T-helper 1 cell treated with Interleukin-12 subunit alpha and Interleukin-12 subunit beta and Interleukin-4 antibody, amounts not matched to agents 30 ng/mL and 1 ng/mL, for 36 hours (primary cell): ENCODE results near the gene CALD1. TPM values are rescaled to one million over a fixed set of nuclear protein-coding genes. Genes with fewer than 3 reads are reported as not detected.

ENCODE experiments used
- intact Hi-C: fragments of 100-400 bp; cut with micrococcal nuclease; formaldehyde crosslinking; loops from one replicate; pipeline ENCODE4 v1.15.1; 2024
- total RNA-seq: library from RNA; stranded (reverse); gene quantifications from 2 replicates; pipeline ENCODE4 v1.2.3, GENCODE V29; 2022

CALD1 gene
- total RNA-seq, 1 donor from 2014 or later = 1.3 TPM

GRCh38 chr7:134891696-134892678 lies 112.6 kb downstream of the CALD1 start:
- intact Hi-C loops = no loop called here

DNA sequence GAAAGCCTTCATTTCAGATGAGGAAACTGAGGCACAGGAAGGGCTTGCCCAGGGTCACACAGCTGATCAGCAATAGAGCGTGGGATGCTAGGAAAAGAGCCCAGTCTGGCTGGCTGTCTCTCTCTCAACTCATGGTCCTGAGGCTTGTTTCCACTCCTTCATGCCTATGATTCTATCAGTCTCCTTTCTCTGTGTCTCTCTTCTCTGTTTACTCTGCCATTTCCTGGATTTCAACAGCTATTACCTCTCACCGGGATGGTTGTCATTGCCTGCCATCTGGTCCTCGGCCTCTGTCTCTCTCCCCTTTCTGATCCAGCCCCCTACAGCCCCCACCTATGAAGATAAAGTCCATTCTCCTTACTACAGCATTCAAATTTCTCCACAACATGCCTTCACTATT lies 113.5 kb downstream of the CALD1 start:
- intact Hi-C loops = no loop called here

- intact Hi-C loops = no loop called here
These were observed 114.5 kb downstream of the CALD1 start for GRCh38 chr7:134893920-134894319.

DNA sequence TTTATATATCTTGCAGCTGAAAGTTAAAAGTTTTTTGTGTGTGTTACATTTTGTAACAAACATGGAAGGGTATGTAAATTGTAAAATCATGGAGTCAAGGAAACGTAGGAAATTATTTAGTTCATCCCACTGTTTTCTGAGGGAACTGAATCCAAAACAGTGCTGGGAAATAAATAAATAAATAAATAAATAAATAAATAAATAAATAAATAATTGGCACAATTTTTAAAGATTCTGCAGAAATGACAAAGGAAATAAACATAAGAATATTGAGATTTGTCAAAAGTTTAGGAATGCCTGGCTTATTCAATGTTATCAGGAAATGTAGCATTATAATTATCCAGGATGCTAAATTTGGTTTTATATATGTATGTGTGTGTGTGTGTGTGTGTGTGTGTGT lies 115.5 kb downstream of the CALD1 start:
- intact Hi-C loops = no loop called here

- intact Hi-C loops = no loop called here
These were observed 116.6 kb downstream of the CALD1 start for GRCh38 chr7:134896073-134896472.

DNA sequence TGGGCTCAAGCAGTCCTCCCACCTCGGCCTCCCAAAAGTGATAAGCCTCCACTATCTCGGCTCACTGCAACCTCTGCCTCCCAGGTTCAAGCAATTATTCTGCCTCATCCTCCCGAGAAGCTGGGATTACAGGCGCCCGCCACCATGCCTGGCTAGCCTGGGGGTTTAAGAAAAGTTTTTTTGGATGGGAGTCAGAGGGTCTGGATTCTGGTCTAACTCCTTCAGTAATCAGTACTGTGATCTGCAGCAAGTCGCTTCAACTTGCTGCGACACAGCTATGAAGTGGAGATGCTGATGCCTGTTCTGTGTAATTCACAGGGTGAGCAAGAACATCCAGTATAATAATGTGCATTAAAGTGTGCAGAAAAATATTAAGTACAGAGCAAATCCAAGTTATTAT lies 118.5 kb downstream of the CALD1 start:
- intact Hi-C loops = no loop called here

DNA sequence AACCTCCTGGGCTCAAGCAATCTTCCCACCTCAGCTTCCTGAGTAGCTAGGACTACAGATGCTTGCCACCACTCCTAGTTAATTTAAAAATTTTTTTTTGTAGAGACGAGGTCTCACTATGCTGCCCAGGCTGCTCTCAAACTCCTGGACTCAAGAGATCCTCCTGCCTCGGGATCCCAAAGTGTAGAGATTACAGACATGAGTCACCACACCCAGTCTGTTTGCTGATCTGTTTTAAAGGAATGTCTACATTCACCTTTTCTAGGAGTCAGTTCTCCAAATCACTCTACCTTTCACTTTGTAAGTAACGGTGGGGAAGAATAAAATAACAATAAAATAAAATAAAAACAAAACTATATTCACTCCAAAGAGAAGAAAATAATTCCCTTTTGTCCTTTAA lies 120.3 kb downstream of the CALD1 start:
- intact Hi-C loops = no loop called here

DNA sequence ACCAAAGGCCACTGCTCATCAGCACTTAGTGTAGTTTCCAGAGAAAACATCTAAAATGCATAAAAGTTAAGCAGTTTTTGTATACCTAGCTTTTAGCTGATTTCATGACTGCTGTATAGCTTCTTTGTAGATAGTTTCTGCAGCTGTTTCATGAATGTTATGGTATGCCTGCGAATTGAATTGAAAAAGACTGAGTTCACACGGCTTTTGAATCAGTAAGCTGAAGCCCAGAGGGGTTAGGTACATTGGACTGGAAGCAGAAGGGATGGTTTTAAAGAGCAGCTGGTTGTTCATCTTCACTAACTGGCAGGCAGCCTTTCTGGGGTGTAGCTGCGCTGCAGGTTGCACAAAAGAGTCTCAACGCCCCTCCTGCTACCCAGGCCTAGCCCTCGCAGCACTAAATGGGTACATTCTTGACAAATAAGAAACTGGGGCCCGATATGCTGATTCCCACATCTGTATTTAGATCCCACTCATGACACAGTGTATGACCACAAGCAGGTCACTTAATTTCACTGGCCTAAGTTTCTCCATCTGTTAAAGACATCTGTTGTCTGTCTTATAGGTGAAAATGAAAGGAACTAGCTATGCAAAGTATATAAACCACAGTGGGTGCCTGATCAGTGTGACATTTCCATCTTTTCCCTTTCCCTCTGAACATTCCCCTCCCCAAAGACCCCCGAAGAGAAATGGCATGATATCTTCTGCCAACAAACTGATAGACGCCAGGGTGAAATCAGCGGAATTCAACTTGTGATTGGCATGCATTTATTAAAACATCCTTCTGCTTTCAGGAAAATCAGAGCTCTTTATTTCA lies 120.9 kb downstream of the CALD1 start:
- intact Hi-C loops = no loop called here

GRCh38 chr7:134901389-134902020 lies 122.1 kb downstream of the CALD1 start:
- intact Hi-C loops = no loop called here

- intact Hi-C loops = no loop called here
These were observed 122.6 kb downstream of the CALD1 start for GRCh38 chr7:134902058-134902457.

DNA sequence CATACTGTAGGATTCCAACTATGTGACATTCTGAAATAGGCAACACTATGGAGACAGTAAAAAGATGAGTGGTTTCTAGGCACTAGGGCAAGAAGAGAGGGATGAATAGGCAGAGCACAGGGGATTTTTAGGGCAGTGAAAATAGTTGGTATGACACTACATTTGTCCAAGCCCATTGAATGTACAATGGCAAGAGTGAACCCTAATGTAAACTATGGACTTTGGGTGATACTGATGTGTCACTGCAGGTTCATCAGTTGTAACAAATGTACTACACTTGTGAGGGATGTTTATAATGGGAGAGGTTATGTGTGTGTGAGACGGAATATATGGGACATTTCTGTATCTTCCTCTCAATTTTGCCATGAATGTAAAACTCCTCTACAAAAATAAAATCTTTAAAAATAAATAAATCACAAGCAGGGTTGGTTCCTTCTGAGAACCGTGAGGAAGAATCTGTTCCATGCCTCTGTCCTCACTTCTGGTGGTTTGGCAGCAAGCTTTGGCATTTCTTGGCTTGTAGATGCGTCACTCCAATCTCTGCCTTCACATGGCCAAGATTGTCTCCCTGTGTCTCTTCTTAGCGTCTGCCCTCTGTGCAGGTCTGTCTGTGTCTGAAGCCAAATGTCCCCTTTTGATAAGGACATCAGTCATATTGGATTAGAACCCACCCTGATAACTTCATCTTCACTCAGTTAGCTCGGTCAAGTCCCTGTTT lies 123.8 kb downstream of the CALD1 start:
- intact Hi-C loops = no loop called here

DNA sequence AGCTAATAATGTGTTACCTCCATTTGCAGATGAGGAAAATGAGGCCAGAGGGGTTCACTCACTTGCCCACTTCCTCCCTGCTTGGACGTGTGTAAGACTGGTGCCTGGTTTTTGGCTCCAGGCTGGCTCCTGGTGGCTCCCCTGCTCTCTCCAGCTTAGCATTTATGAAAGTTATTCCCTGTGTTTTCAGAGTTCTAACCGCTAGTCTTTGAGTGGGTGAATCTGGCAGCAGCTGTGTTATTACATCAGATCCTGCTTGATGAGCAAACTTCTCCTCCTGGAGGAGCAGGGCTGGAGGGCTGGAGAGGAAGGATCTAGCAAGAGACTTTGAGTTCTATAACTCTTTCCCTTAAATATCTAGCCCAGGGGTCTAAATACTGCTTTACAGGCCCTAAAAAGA lies 125.9 kb downstream of the CALD1 start:
- intact Hi-C loops = no loop called here

DNA sequence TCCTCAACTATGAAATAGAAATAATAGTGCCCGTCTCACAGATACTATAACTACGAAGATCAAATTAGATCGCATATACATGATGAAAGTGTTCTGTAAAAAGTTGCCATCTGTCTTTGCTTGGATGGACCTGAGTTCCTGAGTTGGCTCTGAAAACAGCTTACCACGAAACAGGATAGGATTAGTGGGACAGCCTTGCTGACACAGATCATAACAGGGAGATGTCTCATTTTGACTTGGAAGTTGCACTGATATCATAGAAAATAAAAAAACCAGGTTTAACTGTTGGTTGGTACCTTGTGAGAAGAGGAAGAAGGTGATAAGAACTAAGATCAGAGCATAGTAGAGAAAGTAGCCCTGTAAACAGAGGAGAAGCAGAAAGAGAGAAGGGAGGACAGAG lies 127.6 kb downstream of the CALD1 start:
- intact Hi-C loops = no loop called here

- intact Hi-C loops = no loop called here
These were observed 128.2 kb downstream of the CALD1 start for GRCh38 chr7:134907639-134908038.

DNA sequence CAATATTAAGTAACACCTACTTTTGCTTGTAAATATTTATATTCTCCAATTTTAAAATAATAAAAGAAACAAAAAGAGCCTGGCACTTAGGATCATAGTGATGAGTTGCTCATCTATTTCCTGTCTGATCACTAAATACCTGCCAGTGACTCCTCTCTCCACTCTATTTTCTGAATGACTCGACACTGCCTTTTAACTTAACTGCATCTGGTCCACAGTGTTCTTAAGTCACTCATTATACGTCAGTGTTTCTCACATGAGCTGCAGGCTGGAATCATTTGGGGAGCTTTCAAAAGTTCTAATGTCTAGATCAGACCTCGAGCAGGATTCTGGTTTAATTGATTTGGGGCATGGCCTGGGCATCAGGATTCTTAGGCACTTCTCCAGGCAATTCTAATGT lies 128.9 kb downstream of the CALD1 start:
- intact Hi-C loops = no loop called here

DNA sequence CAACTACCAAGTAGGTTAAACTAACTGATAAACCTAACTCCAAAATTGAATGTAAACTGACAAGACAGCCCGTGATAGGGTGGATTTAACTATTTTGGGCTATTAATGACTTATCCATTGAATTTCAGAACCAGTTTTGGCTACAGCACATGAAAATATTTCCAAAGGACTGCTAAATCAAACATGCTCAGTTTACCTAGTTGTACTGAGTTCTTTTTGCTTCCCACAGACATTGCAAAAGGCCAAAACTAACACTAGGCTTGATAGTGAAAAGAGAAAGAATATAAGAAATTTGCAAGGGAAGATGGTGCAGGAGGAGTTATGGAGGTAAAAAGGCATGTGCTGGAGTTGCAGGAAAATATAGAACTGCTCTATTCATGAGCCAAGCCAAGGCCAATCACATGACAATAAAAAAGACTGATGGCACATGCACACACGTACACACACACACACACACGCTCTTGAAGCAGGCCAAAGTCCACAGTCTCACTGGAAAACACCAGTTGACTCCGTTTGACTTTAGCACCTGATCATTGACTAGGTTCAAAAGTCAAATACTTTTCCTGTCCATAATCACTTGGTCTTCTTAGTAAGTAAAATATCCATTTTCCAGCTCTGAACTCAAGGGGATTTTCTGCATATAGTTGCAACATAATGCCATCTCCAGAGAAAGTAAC lies 130.9 kb downstream of the CALD1 start:
- intact Hi-C loops = no loop called here

DNA sequence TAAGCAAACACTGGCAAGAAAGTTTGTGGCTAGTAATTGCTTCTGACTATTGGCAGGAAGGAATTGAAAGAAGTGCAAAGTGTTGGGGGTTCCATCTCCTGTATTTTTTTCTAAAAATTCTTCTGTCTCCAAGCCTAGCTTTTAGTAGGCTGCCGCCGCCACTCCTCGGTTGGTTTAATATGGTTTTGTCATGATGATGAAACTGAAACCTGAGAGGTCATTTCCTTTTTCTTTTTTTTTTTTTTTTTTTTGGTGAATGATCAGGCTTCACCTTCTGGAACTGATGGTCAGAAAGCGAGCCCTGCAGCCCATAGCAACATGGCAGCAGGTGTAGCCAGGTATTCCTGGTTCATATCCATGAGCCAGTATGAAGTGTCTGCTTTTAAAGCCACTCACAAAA lies 131.5 kb downstream of the CALD1 start:
- intact Hi-C loops = no loop called here

- intact Hi-C loops = loop anchor here (5.0 kb wide), 1 partner anchor 181 kb away; no protein-coding TSS in a partner anchor
These were observed 136.9 kb downstream of the CALD1 start for GRCh38 chr7:134916171-134916883.

GRCh38 chr7:134919240-134919641 lies 139.8 kb downstream of the CALD1 start:
- intact Hi-C loops = loop anchor here (5.0 kb wide), 1 partner anchor 178 kb away; no protein-coding TSS in a partner anchor
